HG03025 (cell line): ENCODE data around the gene PSMG4.

Experiments used
- ATAC-seq: cut with Tn5 transposase; IDR thresholded peaks from one replicate; pipeline ENCODE4 v1.9.1; 2021; ENCODE audit warnings: mild to moderate bottlenecking, moderate library complexity; ENCODE audit not compliant: unreplicated experiment, low FRiP score

Gene PSMG4

GRCh38 chr6:3250231-3250675, 8.5 kb upstream of the PSMG4 start:
- ATAC-seq, result no peak

DNA sequence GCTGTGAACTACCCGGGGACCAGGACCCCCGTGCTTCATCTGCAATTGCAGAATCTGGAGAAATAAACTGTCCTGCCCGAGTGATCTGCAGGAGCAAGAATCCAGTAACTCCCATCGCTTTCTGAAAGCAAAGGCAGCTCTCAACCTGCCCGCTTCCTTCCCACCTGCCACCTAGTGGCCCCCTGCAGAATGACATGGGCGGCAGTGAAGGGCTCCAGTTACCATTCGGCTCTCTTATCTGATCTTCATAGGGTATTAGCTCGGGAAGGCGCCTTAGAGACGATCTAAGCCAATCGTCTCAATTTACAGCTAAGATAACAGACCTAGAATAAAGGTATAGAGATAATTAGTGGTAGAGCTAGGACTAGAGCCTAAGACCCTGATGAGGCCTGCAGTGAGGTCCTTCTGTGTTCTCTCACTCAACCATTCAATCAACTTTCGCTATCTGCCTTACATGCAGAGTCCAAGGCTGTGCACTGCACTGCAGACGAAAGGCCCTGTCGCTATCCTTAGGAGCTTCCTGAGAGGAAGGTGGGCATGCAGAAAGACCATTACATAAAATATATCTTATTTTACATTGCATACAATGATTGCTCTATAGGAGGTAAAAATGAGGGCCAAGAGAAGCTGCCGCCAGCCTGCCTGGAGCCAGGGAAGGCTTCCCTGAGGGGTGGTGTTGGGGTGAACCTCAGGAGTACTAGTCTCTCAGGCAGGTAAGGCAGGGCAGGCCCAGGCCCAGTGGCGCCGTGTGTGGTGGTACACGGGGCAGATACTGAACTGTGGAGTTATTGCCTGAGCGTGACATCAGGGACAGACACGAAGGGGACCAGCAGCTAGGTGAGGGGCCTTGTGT, 7.1 kb upstream of the PSMG4 start:
- no peak for ATAC-seq

- no peak for ATAC-seq
These were observed 6.4 kb upstream of the PSMG4 start for GRCh38 chr6:3252369-3252768.

GRCh38 chr6:3252861-3253596, 5.7 kb upstream of the PSMG4 start:
- ATAC-seq, result no peak

- no peak for ATAC-seq
These were observed 5.2 kb upstream of the PSMG4 start for GRCh38 chr6:3253597-3253961.

GRCh38 chr6:3258201-3258600, 546 bp upstream of the PSMG4 start:
- no peak for ATAC-seq

DNA sequence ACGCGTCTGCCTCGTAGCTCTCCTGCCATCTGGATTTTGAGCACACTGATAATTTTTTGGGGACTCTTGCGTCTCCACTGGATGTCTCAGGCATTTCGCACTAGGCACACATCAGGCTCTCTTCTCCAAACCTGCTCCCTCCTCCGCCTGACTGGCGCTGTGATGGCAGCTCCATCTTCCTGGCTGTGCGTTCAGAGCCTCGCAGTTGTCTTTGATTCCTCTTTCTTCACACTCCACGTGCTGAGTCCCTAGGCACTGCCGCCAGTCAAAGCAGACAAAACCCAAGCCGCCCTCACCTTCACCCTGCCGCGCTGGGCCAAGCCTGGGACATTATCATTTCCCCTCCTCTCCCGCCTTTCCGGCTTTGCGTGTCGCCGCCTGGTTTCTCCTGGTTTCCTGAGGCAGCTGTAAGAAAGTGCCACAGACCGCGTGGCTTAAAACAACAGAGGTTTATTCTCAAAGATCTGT, 778 bp downstream of the PSMG4 start:
- peak; percentile 27 for ATAC-seq

GRCh38 chr6:3260296-3260695, 1.5 kb downstream of the PSMG4 start:
- ATAC-seq, result no peak

DNA sequence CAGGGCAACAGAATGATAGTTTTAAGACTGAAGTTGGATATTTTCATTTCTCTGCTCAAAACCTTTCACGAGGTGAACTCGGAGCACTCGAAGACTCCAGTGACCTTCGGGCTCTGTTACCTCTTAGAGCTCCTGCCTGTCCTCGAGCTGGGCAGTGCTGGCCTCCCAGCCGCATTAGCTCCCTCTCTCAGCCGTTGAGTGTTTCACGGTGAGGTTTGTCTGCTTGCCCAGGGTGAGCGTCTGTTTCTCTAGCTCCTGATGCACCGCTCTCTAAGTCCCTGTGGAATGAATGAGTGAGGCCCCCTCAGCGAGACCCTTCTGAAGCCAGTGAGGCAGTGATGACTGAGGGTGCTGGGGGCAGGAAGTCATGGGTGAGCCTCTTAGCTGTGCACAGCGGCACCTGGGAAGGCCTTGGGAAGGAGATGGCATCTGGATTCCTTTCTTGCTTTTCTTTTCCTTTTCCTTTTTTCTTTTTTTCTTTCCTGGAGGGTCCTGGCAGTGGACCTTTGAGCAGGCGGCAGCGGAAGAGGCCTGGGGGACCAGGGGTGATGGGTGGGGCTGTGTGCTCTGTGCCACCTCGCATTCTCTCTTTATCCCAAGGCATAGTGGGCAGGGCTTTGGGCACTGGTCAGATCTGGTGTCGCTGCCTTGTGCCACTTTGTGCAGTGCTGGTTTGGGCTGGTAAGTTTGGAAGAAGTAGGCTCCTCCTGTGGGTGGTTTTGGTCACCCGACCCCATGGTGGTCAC, 2.2 kb downstream of the PSMG4 start:
- no peak for ATAC-seq

GRCh38 chr6:3261518-3261820, 2.7 kb downstream of the PSMG4 start:
- ATAC-seq, result no peak

DNA sequence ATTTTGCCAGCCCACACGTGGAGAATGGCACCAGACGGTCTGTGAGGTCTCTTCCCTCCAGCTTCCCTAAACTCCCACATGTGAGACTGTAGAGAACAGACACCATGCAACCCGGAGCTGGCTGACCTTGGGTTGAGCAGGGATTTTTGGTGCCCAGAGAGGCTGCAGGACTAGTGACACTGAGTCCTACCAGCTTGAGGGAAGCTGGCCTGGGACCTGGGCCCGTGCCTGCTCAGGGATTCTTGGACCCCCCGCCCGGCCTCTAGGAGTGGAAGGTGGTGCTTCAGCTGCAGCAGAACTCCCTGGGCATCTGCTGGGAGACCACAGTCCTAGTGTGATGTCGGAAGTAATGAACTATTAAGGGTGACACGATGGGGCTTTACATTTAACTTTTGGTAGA, 3.2 kb downstream of the PSMG4 start:
- ATAC-seq, result no peak

- no peak for ATAC-seq
These were observed 4.3 kb downstream of the PSMG4 start for GRCh38 chr6:3263096-3263495.

GRCh38 chr6:3264356-3264755, 5.6 kb downstream of the PSMG4 start:
- ATAC-seq, result no peak

DNA sequence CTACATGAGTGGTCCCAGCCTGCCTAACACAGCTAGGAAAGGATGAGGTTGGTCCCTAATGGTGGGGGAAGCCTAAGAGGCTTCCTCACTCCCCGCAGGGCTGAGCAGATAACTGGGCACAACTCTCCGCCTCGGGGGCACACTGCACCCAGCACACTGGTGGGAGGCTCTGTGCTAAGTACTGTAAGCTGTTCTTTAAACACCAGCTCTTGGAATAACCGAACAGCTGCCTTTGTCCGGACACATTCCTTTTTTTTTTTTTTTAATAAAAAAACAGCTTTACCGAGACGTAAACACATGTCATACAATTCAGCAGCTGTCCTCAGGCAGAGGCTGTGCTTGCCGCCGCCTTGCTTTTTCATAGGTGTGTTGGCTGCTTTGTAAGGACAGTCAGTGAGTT, 6.9 kb downstream of the PSMG4 start:
- no peak for ATAC-seq

- ATAC-seq, result no peak
These were observed 7.4 kb downstream of the PSMG4 start for GRCh38 chr6:3266170-3266569.

DNA sequence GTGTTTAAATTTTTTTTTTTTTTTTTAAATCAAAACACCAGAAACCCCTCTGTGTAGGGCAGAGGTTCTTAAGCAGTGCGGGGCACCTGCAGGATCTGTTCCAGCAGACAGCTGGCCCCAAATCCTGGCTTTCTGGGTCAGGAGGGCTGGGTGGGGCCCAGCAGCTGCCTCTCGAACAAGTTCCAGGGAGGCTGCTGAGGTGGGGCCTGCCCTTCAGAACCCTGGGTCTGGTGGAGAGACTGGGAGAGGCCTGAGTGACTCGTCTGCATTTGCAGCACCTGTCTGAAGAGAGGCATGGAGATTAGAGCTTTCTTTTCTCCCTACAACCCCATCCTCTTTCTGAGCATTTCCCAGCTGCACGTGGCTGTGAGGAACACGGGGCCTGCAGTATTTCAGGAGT, 8.4 kb downstream of the PSMG4 start:
- no peak for ATAC-seq

GRCh38 chr6:3268680-3269079, 9.9 kb downstream of the PSMG4 start:
- ATAC-seq, result no peak

- ATAC-seq, result no peak
These were observed 10.7 kb downstream of the PSMG4 start for GRCh38 chr6:3269281-3269975.

GRCh38 chr6:3270258-3270657, 11.5 kb downstream of the PSMG4 start:
- no peak for ATAC-seq

DNA sequence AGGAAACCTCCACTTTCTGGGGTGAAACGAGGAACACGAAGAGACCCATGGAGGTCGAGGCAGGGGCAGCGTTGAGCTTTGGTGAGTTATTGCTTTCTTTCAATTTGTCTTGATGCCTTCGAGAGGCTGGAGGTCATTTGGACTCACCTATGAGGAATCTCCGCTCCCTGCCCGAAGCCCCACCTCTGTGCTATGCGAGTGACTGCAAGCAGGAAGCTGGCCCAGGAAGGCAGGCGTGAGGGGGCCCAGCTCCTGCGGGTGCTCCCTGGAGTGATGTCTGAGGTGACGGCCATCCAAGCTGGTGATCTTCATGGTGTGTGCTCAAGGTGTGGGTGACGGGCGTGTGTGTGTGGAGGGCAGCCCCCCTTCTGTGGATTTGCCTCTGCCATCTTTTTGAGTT, 13.0 kb downstream of the PSMG4 start:
- ATAC-seq, result no peak
